Coronary artery (tissue), 2 donors: ENCODE measurements around the gene OR51B4.

Source experiments
- DNase-seq: peaks from one replicate; pipeline ENCODE4 v3.0.0-alpha.2; 2017; ENCODE audit warnings: low spot score
- H3K27ac ChIP-seq, 2 donors: fragments of 200-600 bp; sonication (generic); one replicate each; pipeline ENCODE4 v1.5.1; 2016 to 2019
- H3K4me3 ChIP-seq: fragments of 200-600 bp; sonication (generic); 2 replicates; pipeline ENCODE4 v1.5.1; 2016; ENCODE audit warnings: mild to moderate bottlenecking, moderate library complexity
- CTCF ChIP-seq: fragments of 200-600 bp; sonication (generic); IDR thresholded peaks from one replicate; pipeline ENCODE4 v1.5.1; 2019; ENCODE audit warnings: antibody characterized with exemption

Gene OR51B4

GRCh38 chr11:5301846-5302245 is at the start of gene OR51B4:
OR51B4 (minus strand) TSS chr11:5301946; CDS start chr11:5301946, 0 bp downstream.
- DNase-seq, result no peak
- TF ChIP-seq CTCF, result no peak
- Histone ChIP-seq H3K27ac (no peak within 1 kb of the TSS), H3K4me3 (no peak within 1 kb of the TSS)

GRCh38 chr11:5351208-5351607 is 49.5 kb upstream of the OR51B4 start, which contains the start of gene OR51B6:
OR51B6 (plus strand) TSS chr11:5351508; CDS start chr11:5351508, 0 bp downstream.
- Histone ChIP-seq H3K4me3 (no peak within 1 kb of the TSS), H3K27ac (no peak within 1 kb of the TSS)
- TF ChIP-seq CTCF, result no peak
- DNase-seq, result no peak

GRCh38 chr11:5349550-5349949 is 47.8 kb upstream of the OR51B4 start:
- H3K4me3 ChIP-seq, result no peak overlapping the region
- DNase-seq, result no peak
- no peak for TF ChIP-seq CTCF
- H3K27ac ChIP-seq, result no peak overlapping the region

GRCh38 chr11:5348551-5349194 is 46.9 kb upstream of the OR51B4 start:
- no peak overlapping the region for H3K4me3 ChIP-seq
- TF ChIP-seq CTCF, result no peak
- DNase-seq, result no peak
- H3K27ac ChIP-seq, result no peak overlapping the region

GRCh38 chr11:5345831-5346230 is 44.1 kb upstream of the OR51B4 start:
- no peak overlapping the region for H3K4me3 ChIP-seq
- no peak overlapping the region for H3K27ac ChIP-seq
- no peak for DNase-seq
- no peak for TF ChIP-seq CTCF

GRCh38 chr11:5343474-5344335 is 42.0 kb upstream of the OR51B4 start, which contains the start of gene OR51B5:
OR51B5 (minus strand) TSS chr11:5343524; CDS start chr11:5343524, 0 bp downstream.
- DNase-seq, result no peak
- no peak within 1 kb of the TSS for H3K4me3 ChIP-seq
- TF ChIP-seq CTCF, result no peak
- H3K27ac ChIP-seq, result no peak within 1 kb of the TSS
